Muscle layer of colon (tissue), 2 donors: ENCODE measurements around the gene S100Z.
"Not testable (repeated sequence)": the region's sequence is repeated elsewhere in the genome, so short reads cannot be mapped to it uniquely, and the experiment has no call there.

ENCODE experiments used
- H3K27ac ChIP-seq: one replicate; pipeline ENCODE4 v1.7.0; 2013; ENCODE audit warnings: low read depth, mild to moderate bottlenecking, low read length, moderate library complexity
- H3K27me3 ChIP-seq, 2 donors: one replicate each; pipeline ENCODE4 v1.7.0; 2013; ENCODE audit warnings: low read length in 2 of 2, mild to moderate bottlenecking in 2 of 2; ENCODE audit not compliant: insufficient read depth in 2 of 2, control insufficient read depth in 1 of 2
- H3K36me3 ChIP-seq: one replicate; pipeline ENCODE4 v1.7.0; 2013; ENCODE audit warnings: mild to moderate bottlenecking, low read length; ENCODE audit not compliant: insufficient read depth
- H3K4me1 ChIP-seq: one replicate; pipeline ENCODE4 v1.7.0; 2013; ENCODE audit warnings: mild to moderate bottlenecking, low read length; ENCODE audit not compliant: insufficient read depth
- H3K4me3 ChIP-seq, 2 donors: one replicate each; pipeline ENCODE4 v1.7.0; 2013; ENCODE audit warnings: low read length in 2 of 2, low read depth in 1 of 2, mild to moderate bottlenecking in 1 of 2, moderate library complexity in 1 of 2
- H3K9ac ChIP-seq: one replicate; pipeline ENCODE4 v1.7.0; 2013; ENCODE audit warnings: low read length
- H3K9me3 ChIP-seq: one replicate; pipeline ENCODE4 v1.7.0; 2013; ENCODE audit warnings: mild to moderate bottlenecking, low read length
- donor health status: abdominal sarcoma.
- donor health status: Adenocarcinoma of cecum.

S100Z gene

DNA sequence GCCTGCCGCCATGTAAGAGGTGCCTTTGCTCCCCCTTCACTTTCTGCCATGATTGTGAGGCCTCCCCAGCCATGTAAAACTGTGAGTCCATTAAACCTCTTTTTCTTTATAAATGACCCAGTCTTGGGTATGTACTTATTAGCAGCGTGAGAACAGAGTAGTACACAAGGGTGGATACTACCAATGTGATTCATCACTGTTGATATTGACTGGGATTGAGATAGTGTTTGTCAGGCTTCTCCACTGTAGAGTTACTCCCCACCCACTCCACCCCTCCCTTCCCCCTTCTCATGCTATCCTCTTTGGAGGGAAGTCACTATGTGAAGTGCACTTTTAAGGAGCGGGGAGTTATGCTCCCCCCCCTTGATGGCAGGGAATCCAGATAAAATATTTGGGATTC, 91.6 kb downstream of the S100Z start:
- H3K9me3 ChIP-seq, result no peaks in the 10 kb centered on the region
- no peak overlapping the region for H3K4me3 ChIP-seq
- H3K27ac ChIP-seq, result no peak overlapping the region
- H3K9ac ChIP-seq, result no peak overlapping the region
- H3K27me3 ChIP-seq, result no peaks in the 10 kb centered on the region
- H3K4me1 ChIP-seq, result no peaks in the 10 kb centered on the region
- H3K36me3 ChIP-seq, result no peaks in the 10 kb centered on the region

DNA sequence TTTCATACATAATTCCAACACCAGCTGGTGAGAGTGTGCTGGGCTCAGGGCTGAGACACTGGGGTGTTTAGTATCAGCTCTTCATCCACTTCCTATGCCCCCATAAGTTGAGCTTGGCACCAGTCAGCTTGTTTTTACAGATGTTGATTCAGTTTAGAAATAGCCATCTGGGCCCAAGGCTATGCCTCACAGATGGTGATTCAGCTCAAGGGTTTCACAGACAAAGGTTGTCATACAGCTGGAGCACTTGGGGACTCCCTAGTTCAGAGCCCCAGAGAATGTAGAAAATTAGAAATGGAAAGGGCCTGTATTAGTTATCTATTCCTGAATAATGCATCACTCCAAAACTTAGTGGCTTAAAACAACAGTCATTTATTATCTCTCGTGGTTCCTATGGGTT, 92.8 kb downstream of the S100Z start:
- H3K36me3 ChIP-seq, result no peaks in the 10 kb centered on the region
- no peak overlapping the region for H3K9ac ChIP-seq
- no peaks in the 10 kb centered on the region for H3K9me3 ChIP-seq
- no peak overlapping the region for H3K4me3 ChIP-seq
- no peaks in the 10 kb centered on the region for H3K27me3 ChIP-seq
- no peaks in the 10 kb centered on the region for H3K4me1 ChIP-seq
- no peak overlapping the region for H3K27ac ChIP-seq

DNA sequence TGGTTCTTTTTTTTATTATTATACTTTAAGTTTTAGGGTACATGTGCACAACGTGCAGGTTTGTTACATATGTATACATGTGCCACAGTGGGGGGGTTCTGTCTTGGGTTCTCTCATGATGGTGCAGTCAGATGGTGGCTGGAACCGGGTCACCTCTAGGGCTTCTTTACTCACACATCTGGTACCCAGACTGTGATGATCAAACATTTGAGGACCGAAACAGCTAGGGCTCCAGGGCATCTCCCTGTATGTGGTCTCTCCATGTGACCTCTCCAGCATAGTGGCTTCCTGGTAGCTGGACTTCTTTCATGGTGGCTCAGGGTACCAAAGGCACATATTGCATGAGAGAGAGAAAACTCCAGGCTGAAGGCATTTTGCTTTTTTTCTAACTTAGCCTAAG, 93.2 kb downstream of the S100Z start:
- Histone ChIP-seq H3K36me3 (no peaks in the 10 kb centered on the region), H3K4me3 (no peak overlapping the region), H3K27me3 (no peaks in the 10 kb centered on the region), H3K9ac (no peak overlapping the region), H3K9me3 (no peaks in the 10 kb centered on the region), H3K27ac (no peak overlapping the region), H3K4me1 (no peaks in the 10 kb centered on the region)

DNA sequence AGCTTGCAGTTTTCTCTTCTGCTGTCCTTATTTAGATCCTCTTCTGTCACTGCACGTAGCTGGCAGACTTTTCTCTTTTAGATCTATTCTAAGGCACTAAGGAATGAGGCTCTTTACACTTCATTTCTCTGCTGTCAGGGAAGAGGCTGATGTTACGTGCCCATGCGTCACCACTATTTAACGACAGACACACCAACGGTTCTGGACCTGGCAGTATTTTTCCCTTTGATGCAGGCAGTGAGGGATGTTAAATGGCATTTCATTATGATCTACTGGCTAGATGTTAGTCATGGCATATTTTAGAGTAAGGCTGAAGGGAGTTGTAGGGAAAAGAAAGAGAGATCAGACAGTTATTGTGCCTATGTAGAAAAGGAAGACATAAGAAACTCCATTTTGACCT, 94.8 kb downstream of the S100Z start:
- no peaks in the 10 kb centered on the region for H3K27me3 ChIP-seq
- no peaks in the 10 kb centered on the region for H3K4me1 ChIP-seq
- no peaks in the 10 kb centered on the region for H3K9me3 ChIP-seq
- H3K9ac ChIP-seq, result no peak overlapping the region
- H3K36me3 ChIP-seq, result no peaks in the 10 kb centered on the region
- no peak overlapping the region for H3K27ac ChIP-seq
- no peak overlapping the region for H3K4me3 ChIP-seq

DNA sequence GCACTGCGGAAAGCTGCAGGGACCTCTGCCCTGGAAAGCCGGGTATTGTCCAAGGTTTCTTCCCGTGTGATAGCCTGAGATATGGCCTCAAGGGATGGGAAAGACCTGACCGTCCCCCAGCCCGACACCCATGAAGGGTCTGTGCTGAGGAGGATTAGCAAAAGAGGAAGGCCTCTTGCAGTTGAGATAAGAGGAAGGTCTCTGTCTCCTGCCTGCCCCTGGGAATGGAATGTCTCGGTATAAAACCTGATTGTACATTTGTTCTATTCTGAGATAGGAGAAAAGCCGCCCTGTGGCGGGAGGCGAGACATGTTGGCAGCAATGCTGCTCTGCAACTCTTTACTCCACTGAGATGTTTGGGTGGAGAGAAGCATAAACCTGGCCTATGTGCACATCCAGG, 95.4 kb downstream of the S100Z start:
- not testable (repeated sequence) for H3K27me3 ChIP-seq, H3K9me3 ChIP-seq, H3K4me3 ChIP-seq, H3K9ac ChIP-seq, H3K36me3 ChIP-seq, H3K27ac ChIP-seq, H3K4me1 ChIP-seq

DNA sequence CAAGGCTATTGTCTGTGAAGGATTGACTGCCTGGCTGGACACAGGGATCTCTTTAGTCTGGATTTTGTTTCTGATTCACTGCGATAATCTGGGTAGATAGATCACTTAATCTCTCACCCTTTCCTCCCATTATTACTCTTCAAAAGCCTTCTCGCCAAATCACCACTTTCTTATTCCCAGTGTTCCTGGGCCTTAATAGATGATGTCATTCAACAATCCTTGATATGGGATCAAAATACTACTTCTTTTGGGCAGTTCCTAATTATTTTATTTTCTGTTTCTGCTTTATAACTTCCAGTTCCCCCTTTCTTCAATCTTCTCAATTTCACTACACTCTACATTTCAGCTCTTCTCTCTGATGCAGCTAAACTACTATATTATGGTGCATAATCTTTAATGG, 96.3 kb downstream of the S100Z start:
- Histone ChIP-seq H3K36me3 (no peaks in the 10 kb centered on the region), H3K4me3 (no peak overlapping the region), H3K4me1 (no peaks in the 10 kb centered on the region), H3K27ac (no peak overlapping the region), H3K27me3 (no peaks in the 10 kb centered on the region), H3K9ac (no peak overlapping the region), H3K9me3 (no peaks in the 10 kb centered on the region)

DNA sequence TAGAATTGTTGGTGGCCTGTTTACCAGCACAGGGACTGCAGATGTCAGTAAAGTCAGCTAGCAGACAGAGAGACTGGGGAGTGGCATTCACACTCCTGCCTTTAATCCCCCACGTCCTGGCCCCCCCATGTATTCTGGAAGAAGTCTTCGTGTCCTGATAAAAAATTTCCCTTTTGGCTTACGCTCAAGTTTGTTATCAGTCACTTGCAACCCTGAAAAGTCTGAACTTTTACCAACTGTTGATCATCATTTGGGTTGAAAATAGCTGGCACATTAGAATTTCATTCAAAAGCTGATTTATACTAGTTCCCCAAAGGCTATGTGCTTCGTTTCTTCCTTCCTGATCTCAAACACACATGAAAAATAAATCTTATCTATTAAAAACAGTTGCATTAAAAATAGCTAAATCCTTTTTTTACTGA, 97.3 kb downstream of the S100Z start:
- Histone ChIP-seq H3K4me3 (no peak overlapping the region), H3K27me3 (no peaks in the 10 kb centered on the region), H3K9me3 (no peaks in the 10 kb centered on the region), H3K9ac (no peak overlapping the region), H3K27ac (no peak overlapping the region), H3K36me3 (no peaks in the 10 kb centered on the region), H3K4me1 (no peaks in the 10 kb centered on the region)

DNA sequence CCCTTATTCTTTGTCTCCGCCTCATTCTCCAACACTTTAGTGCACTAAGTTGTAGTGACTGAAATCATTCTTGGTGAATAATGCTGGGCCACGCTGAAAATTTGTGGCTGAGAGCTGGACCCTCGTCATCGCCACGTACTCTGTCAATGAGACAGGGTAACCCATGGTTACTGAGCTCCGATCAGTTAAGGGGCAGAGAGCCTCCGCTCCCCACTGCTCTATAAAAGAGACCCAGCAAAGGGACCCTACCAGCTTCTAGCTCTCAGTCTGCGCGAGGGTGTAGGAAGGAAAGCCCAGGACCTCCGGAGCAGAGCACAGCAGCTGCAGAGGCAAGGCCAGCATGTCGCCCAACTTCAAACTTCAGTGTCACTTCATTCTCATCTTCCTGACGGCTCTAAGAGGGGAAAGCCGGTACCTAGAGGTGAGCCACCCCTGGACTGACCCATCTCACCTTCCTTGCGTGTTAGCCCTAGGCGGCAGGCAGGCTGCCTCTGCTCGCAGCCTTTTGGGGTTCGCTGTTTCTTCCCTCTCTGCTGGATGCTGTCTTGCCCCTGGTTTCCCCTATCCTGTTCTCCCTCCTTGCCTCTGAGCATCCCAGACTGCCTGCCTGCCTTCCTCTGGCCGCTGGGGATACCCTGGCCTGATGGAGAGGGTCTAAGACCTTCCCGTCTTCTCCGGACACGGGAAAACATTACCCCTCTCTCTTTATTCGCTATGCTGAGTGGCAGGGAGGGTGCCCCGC, 103.2 kb downstream of the S100Z start, which contains the start of gene CRHBP:
Gene CRHBP (plus strand): TSS at position 251 of the 742 bp plus-strand sequence. CDS start 90 bp downstream, at position 341.
- peaks cover 6 to 13% of the 10 kb centered on the region in 2 donors for H3K27me3 ChIP-seq
- no peak within 1 kb of the TSS for H3K9ac ChIP-seq
- H3K4me1 ChIP-seq, result no peaks in the 10 kb centered on the region
- no peak within 1 kb of the TSS for H3K27ac ChIP-seq
- no peaks in the 10 kb centered on the region for H3K9me3 ChIP-seq
- no peak within 1 kb of the TSS for H3K4me3 ChIP-seq
- no peaks in the 10 kb centered on the region for H3K36me3 ChIP-seq

DNA sequence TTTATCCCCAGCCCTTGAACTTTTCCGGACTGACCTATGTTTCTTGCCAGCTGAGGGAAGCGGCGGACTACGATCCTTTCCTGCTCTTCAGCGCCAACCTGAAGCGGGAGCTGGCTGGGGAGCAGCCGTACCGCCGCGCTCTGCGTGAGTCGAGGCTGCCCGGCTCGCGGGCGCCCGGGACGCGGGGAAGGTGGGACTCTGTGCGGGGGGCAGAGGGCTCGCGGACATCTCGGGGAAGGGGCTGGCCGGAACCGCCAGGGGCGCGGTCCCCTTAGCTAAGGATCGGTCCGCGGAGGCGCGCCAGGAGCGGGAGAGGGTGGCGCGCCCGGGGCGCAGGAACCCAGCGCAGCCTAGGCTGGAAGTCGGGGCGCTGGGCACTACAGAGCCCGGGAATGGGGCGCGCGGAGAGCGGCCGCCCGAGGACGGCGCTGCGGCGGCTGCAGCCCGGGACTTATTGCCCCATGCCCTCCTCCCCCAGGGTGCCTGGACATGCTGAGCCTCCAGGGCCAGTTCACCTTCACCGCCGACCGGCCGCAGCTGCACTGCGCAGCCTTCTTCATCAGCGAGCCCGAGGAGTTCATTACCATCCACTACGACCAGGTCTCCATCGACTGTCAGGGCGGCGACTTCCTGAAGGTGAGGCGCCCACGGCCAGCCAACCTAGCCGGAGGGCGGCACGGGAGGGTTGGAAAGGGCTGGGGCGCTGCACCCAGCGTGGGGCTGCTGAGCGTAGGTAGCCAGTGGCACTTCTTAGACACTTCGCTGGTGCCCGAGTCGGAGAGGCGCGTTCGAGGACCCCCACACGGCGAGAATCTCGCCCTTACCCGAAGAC, 104.0 kb downstream of the S100Z start:
- H3K36me3 ChIP-seq, result no peaks in the 10 kb centered on the region
- no peaks in the 10 kb centered on the region for H3K9me3 ChIP-seq
- no peaks in the 10 kb centered on the region for H3K4me1 ChIP-seq
- H3K9ac ChIP-seq, result no peak overlapping the region
- no peak overlapping the region for H3K27ac ChIP-seq
- H3K27me3 ChIP-seq, result peaks cover 6 to 13% of the 10 kb centered on the region in 2 donors
- no peak overlapping the region for H3K4me3 ChIP-seq

DNA sequence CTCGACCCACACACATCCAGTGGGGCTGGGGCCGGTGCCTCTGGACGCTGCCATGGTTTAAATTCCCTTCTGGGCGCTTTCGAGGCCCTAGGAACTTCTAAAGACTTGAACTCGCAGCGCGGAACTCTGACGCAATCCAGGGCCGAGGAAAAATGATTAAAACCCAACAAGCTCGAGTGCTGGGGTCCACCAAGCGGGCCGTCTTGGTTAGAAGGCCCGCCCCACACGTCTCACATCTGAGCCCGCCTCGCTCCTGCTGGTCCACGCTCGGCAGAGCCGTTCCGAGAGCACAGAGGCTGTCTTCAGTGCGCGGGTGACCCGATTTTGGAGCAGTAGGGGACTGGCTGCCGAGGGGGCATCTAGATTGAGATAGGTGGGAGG, 104.6 kb downstream of the S100Z start:
- Histone ChIP-seq H3K27ac (no peak overlapping the region), H3K4me3 (no peak overlapping the region), H3K9ac (no peak overlapping the region), H3K27me3 (peaks cover 6 to 13% of the 10 kb centered on the region in 2 donors), H3K4me1 (no peaks in the 10 kb centered on the region), H3K9me3 (no peaks in the 10 kb centered on the region), H3K36me3 (no peaks in the 10 kb centered on the region)

DNA sequence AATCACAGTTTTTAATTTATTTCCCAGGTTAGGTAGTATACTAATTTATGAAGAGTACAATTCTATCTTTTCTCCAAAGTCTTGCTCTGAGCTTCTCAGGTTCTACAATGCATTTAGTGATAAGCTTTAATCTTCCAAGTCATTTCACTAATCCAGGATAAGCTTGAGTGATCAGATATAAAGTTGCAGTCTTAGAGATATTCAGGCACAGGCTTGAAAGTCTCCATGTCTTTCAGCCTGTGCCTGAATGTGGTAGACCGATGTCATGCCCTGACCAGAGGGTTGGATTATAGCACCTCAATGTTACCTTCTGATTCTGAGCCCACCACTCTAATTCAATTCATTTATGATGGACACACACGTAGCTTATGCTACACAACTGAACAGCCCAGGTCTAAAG, 106.2 kb downstream of the S100Z start:
- no peak overlapping the region for H3K4me3 ChIP-seq

More for the DNA sequence above, 106.2 kb downstream of the S100Z start:
- Histone ChIP-seq H3K36me3 (no peaks in the 10 kb centered on the region), H3K27me3 (peaks cover 6 to 13% of the 10 kb centered on the region in 2 donors), H3K9ac (no peak overlapping the region), H3K27ac (no peak overlapping the region), H3K4me1 (no peaks in the 10 kb centered on the region), H3K9me3 (no peaks in the 10 kb centered on the region)
